ENCODE data around the gene EFHC2.

The EFHC2 gene

GRCh38 chrX:44101281-44101680 lies 242.2 kb downstream of the EFHC2 start:
- Histone ChIP-seq H3K4me3 (no peak overlapping the region), H3K9me3 (ENCODE audit: low read depth, low read length) (no peaks in the 10 kb centered on the region), H3K9ac (ENCODE audit: insufficient read length) (no peak overlapping the region), H3K27ac (no peak overlapping the region), H3K36me3 (ENCODE audit: insufficient read depth, low read length) (no peaks in the 10 kb centered on the region)
- DNase-seq (ENCODE audit: low read depth, low spot score): no peak
- TF ChIP-seq FOXP2 (optimal IDR thresholded peaks at IDR 0.05; ENCODE audit: control extremely low read depth, extremely low read length, insufficient read depth) (no peak), POLR2AphosphoS5 (IDR thresholded peaks at IDR 0.05; ENCODE audit: borderline replicate concordance, low read depth, low read length) (no peak), EZH2 (IDR thresholded peaks at IDR 0.05) (no peak)

- H3K9me3 ChIP-seq (ENCODE audit: low read depth, low read length): no peaks in the 10 kb centered on the region
- no peak overlapping the region for H3K9ac ChIP-seq (ENCODE audit: insufficient read length)
- no peak overlapping the region for H3K27ac ChIP-seq
- no peak for TF ChIP-seq FOXP2 (optimal IDR thresholded peaks at IDR 0.05; ENCODE audit: control extremely low read depth, extremely low read length, insufficient read depth)
- H3K36me3 ChIP-seq (ENCODE audit: insufficient read depth, low read length): no peaks in the 10 kb centered on the region
- no peak for DNase-seq (ENCODE audit: low read depth, low spot score)
- no peak overlapping the region for H3K4me3 ChIP-seq
These were observed 244.1 kb downstream of the EFHC2 start for GRCh38 chrX:44099366-44099765.
